SK-N-SH (cell line): Measurements from ENCODE around the gene STAT6.

Experiments
- CHD2 ChIP-seq: fragments of 150-350 bp; IDR thresholded peaks from 2 replicates; pipeline ENCODE4 v1.6.1; 2018; ENCODE audit warnings: low read length; ENCODE audit not compliant: partially characterized antibody
- GABPA ChIP-seq: IDR thresholded peaks from 2 replicates; pipeline ENCODE4 v1.4.0; 2012; ENCODE audit warnings: low read depth, mild to moderate bottlenecking
- RCOR1 ChIP-seq: fragments of 150-350 bp; IDR thresholded peaks from 2 replicates; pipeline ENCODE4 v1.6.1; 2017; ENCODE audit warnings: antibody characterized with exemption, low read length
- RFX5 ChIP-seq: IDR thresholded peaks from 2 replicates; pipeline ENCODE4 v1.6.1; 2012; ENCODE audit warnings: mild to moderate bottlenecking, improper control_type of control experiment, low read length
- TF ChIP-seq, protein P1 (sequence below): IDR thresholded peaks from 2 replicates; pipeline ENCODE4 v1.4.0; 2012; ENCODE audit warnings: low read depth

DNA sequence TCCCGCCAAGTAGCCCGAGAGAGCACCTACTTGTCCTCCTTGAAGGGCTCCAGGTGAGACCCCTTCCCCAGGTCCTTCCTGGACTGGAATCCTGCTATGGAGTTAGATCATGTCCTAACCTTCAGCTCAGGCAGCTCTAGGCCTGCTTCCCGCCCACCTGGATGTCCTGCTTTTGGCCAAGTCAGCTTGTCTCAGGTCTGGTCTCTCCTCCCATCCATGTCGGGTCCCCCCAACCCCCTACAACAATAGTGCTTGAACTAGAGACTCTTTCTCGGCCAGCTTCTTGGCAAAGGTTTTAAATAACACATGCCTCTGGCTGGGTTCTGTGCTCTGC lies 18.7 kb downstream of the STAT6 start:
- TF ChIP-seq CHD2 (no peak), RCOR1 (no peak), RFX5 (no peak), GABPA (no peak)
- TF ChIP-seq, protein P1, sequence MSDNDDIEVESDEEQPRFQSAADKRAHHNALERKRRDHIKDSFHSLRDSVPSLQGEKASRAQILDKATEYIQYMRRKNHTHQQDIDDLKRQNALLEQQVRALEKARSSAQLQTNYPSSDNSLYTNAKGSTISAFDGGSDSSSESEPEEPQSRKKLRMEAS: no peak
